Fibroblast of lung (primary cell): Measurements from ENCODE around the gene RNF43. TPM values are rescaled to one million over a fixed set of nuclear protein-coding genes. Genes with fewer than 3 reads are reported as not detected.

ENCODE experiments used
- DNase-seq, 2 donors: peaks; one replicate each; pipeline versions ENCODE4 v3.0.0 to v3.0.0-alpha.2; 2010; ENCODE audit warnings: low read depth in 2 of 2
- H2AFZ ChIP-seq: 2 replicates; pipeline ENCODE4 v1.5.1; 2012; ENCODE audit warnings: low read length, control low read depth, inconsistent platforms
- H3K27ac ChIP-seq: 2 replicates; pipeline ENCODE4 v1.5.1; 2011; ENCODE audit warnings: low read length, control low read depth; ENCODE audit not compliant: insufficient read depth
- H3K27me3 ChIP-seq: 2 replicates; pipeline ENCODE4 v1.5.1; 2011; ENCODE audit warnings: mild to moderate bottlenecking, low read length; ENCODE audit not compliant: control insufficient read depth, insufficient read depth
- H3K36me3 ChIP-seq: 2 replicates; pipeline ENCODE4 v1.5.1; 2011; ENCODE audit warnings: low read length; ENCODE audit not compliant: control insufficient read depth, insufficient read depth
- H3K4me1 ChIP-seq: 2 replicates; pipeline ENCODE4 v1.5.1; 2011; ENCODE audit warnings: low read length; ENCODE audit not compliant: control insufficient read depth, insufficient read depth; ENCODE audit errors: extremely low read depth
- H3K4me2 ChIP-seq: 2 replicates; pipeline ENCODE4 v1.5.1; 2011; ENCODE audit warnings: low read length, control low read depth; ENCODE audit not compliant: insufficient read depth; ENCODE audit errors: extremely low read depth
- H3K4me3 ChIP-seq, 4 experiments: fragments of 200-600 bp in 1 of 4; sonication (generic) in 1 of 4; replicated peaks in 1 of 4; 2 replicates each; pipeline ENCODE4 v1.5.1; 2011 to 2016; ENCODE audit warnings: low read length in 4 of 4, low read depth in 3 of 4, mild to moderate bottlenecking in 3 of 4, control low read depth in 2 of 4, inconsistent platforms in 1 of 4, mixed read lengths in 1 of 4; ENCODE audit not compliant: insufficient read depth in 1 of 4; ENCODE audit errors: control extremely low read depth in 1 of 4
- H3K79me2 ChIP-seq: 2 replicates; pipeline ENCODE4 v1.5.1; 2012; ENCODE audit warnings: mild to moderate bottlenecking, low read length, inconsistent platforms; ENCODE audit not compliant: control insufficient read depth, insufficient read depth
- H3K9ac ChIP-seq: 2 replicates; pipeline ENCODE4 v1.5.1; 2011; ENCODE audit warnings: mild to moderate bottlenecking, low read length, control low read depth; ENCODE audit not compliant: insufficient read depth
- H3K9me3 ChIP-seq: 2 replicates; pipeline ENCODE4 v1.5.1; 2012; ENCODE audit warnings: low read depth, low read length; ENCODE audit not compliant: control insufficient read depth, insufficient read depth
- H4K20me1 ChIP-seq: 2 replicates; pipeline ENCODE4 v1.5.1; 2011; ENCODE audit warnings: low read length; ENCODE audit not compliant: control insufficient read depth, insufficient read depth; ENCODE audit errors: extremely low read depth
- EZH2 ChIP-seq: IDR thresholded peaks from 2 replicates; pipeline ENCODE4 v1.5.1; 2012; ENCODE audit warnings: low read length, control low read depth, mild to moderate bottlenecking; ENCODE audit errors: missing control alignments
- polyA plus RNA-seq, 2 donors: library from polyadenylated mRNA; depleted of rRNA in 1 of 2; stranded (reverse) in 1 of 2; unstranded in 1 of 2; fragments of >200 nt; gene quantifications; 2 replicates each; pipeline ENCODE4 v1.2.1, GENCODE V29; 2011 to 2012; ENCODE audit warnings: missing spikeins in 1 of 2
- total RNA-seq: library from RNA; depleted of rRNA; stranded (reverse); fragments of >200 nt; gene quantifications from 2 replicates; pipeline ENCODE4 v1.2.1, GENCODE V29; 2014
- TF ChIP-seq, protein P1 (sequence below), 2 donors: IDR thresholded peaks in 1 of 2; conservative IDR thresholded peaks in 1 of 2; 1 replicate in 1 of 2; 2 replicates in 1 of 2; pipeline ENCODE4 v1.5.1; 2011 to 2012; ENCODE audit warnings: low read length in 2 of 2, control low read depth in 1 of 2, inconsistent platforms in 1 of 2, low read depth in 1 of 2, mild to moderate bottlenecking in 1 of 2

The RNF43 gene
- total and polyA plus RNA-seq, 2 donors (not counting 1 experiment from before 2014, with no cell fraction given), result under 0.01 to 0.02 TPM

DNA sequence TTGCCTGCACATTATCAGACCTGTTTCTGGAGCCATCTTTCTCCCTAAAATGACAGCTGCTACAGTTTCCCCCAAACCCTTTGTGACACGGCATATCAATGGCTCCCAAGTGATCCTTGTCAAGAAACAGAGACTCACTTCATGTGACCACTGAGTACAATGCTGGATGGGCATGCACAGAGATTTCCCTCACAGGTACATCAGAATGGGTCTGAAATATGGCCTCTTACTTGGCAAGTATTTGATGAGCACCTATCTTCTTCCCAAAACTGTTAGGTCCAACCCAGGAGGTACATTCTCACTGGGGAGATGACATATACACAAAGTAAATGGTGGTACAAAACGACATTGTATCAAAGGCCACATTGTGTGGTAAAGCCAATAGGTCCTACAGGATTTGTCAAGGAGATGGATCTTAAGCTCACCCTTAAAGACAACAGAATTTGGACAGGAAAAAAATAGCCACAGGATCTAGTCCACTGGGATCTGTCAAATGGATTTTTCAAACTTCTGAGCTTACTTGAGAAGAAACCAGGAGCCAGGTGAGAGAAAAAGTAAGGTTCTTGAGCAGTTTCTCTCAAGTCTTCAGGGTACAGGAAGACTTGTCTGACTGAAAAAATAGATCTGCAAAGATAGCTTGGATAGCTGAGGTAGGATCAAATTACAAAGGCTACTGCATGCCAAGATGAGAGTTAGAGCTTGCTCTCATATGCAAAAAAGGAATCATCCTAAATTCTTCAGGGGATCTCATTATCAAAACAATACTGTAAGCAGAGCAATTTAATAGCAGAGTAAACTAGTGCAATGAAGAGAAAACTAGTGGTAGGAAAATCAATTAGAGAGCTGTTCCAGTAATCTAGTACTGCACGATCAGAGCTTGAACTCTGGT lies 28.8 kb downstream of the RNF43 start:
- no peaks in the 10 kb centered on the region for H3K79me2 ChIP-seq
- no peak overlapping the region for H3K9ac ChIP-seq
- no peaks in the 10 kb centered on the region for H3K36me3 ChIP-seq
- H3K9me3 ChIP-seq, result no peaks in the 10 kb centered on the region
- H2AFZ ChIP-seq, result no peak overlapping the region
- no peaks in the 10 kb centered on the region for H3K4me1 ChIP-seq
- H3K4me2 ChIP-seq, result no peak overlapping the region
- H3K4me3 ChIP-seq, result no peak overlapping the region
- H3K27ac ChIP-seq, result no peak overlapping the region
- TF ChIP-seq, protein P1, sequence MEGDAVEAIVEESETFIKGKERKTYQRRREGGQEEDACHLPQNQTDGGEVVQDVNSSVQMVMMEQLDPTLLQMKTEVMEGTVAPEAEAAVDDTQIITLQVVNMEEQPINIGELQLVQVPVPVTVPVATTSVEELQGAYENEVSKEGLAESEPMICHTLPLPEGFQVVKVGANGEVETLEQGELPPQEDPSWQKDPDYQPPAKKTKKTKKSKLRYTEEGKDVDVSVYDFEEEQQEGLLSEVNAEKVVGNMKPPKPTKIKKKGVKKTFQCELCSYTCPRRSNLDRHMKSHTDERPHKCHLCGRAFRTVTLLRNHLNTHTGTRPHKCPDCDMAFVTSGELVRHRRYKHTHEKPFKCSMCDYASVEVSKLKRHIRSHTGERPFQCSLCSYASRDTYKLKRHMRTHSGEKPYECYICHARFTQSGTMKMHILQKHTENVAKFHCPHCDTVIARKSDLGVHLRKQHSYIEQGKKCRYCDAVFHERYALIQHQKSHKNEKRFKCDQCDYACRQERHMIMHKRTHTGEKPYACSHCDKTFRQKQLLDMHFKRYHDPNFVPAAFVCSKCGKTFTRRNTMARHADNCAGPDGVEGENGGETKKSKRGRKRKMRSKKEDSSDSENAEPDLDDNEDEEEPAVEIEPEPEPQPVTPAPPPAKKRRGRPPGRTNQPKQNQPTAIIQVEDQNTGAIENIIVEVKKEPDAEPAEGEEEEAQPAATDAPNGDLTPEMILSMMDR (conservative IDR thresholded peaks at IDR 0.05 in 1 of 2, IDR thresholded peaks at IDR 0.05 in 1 of 2; ENCODE audit: low read depth in 1 of 2, low read length in 2 of 2), result no peak
- TF ChIP-seq EZH2, result no peak
- DNase-seq, result peak in 1 of 2 donors; percentile 14
- H3K27me3 ChIP-seq, result no peaks in the 10 kb centered on the region
- no peaks in the 10 kb centered on the region for H4K20me1 ChIP-seq

- no peaks in the 10 kb centered on the region for H3K36me3 ChIP-seq
- no peak overlapping the region for H3K4me2 ChIP-seq
- H3K79me2 ChIP-seq, result no peaks in the 10 kb centered on the region
- TF ChIP-seq, protein P1 (conservative IDR thresholded peaks at IDR 0.05 in 1 of 2, IDR thresholded peaks at IDR 0.05 in 1 of 2; ENCODE audit: low read depth in 1 of 2, low read length in 2 of 2), result no peak
- no peak for TF ChIP-seq EZH2
- no peaks in the 10 kb centered on the region for H3K4me1 ChIP-seq
- H4K20me1 ChIP-seq, result no peaks in the 10 kb centered on the region
- no peak overlapping the region for H2AFZ ChIP-seq
- H3K4me3 ChIP-seq, result no peak overlapping the region
- no peak for DNase-seq
- H3K27ac ChIP-seq, result no peak overlapping the region
- H3K9ac ChIP-seq, result no peak overlapping the region
- H3K9me3 ChIP-seq, result no peaks in the 10 kb centered on the region
- H3K27me3 ChIP-seq, result no peaks in the 10 kb centered on the region
Measured at GRCh38 chr17:58387834-58388233, 29.5 kb downstream of the RNF43 start.

DNA sequence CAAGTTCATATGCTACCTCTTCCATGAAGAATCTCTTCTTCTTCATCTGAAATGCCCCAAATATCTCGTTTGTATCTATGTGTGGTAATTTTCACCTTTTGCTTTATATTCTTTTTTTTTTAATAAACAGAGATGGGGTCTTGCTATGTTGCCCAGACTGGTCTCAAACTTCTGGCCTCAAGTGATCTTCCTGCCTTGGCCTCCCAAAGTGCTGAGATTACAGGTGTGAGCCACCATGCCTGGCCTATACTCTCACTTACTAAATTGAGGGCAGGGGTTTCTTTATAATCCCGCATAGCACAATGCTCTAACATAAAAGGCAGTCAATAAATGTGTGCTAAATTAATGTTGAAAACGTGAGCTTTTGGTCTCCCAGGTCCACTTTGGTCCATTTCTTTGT lies 30.6 kb downstream of the RNF43 start:
- TF ChIP-seq EZH2, result no peak
- TF ChIP-seq, protein P1 (conservative IDR thresholded peaks at IDR 0.05 in 1 of 2, IDR thresholded peaks at IDR 0.05 in 1 of 2; ENCODE audit: low read depth in 1 of 2, low read length in 2 of 2), result no peak
- Histone ChIP-seq H3K36me3 (no peaks in the 10 kb centered on the region), H3K27ac (no peak overlapping the region), H3K27me3 (no peaks in the 10 kb centered on the region), H3K4me3 (no peak overlapping the region), H3K9me3 (no peaks in the 10 kb centered on the region), H2AFZ (no peak overlapping the region), H4K20me1 (no peaks in the 10 kb centered on the region), H3K4me1 (no peaks in the 10 kb centered on the region), H3K79me2 (no peaks in the 10 kb centered on the region), H3K9ac (no peak overlapping the region), H3K4me2 (no peak overlapping the region)
- DNase-seq, result no peak
